WTC11 (cell line): ENCODE measurements around the gene NEDD4L. TPM values are rescaled to one million over a fixed set of nuclear protein-coding genes. Genes with fewer than 3 reads are reported as not detected.

ENCODE experiments used
- ATAC-seq: fragments of 200-7000 bp; cut with Tn5 transposase; 2 replicates; pipeline ENCODE4 v1.10.0; 2021; ENCODE audit warnings: mild to moderate bottlenecking, moderate library complexity
- CTCF ChIA-PET: fragments of 300-600 bp; sonication (Branson Sonifier 250); formaldehyde crosslinking; loops from one replicate; lab custom pipeline; 2021; ENCODE audit warnings: antibody characterized with exemption; lab: Charles Lee
- POLR2A ChIA-PET: fragments of 350-600 bp; sonication (Branson Sonifier 250); formaldehyde crosslinking; loops from one replicate; lab custom pipeline; 2021; ENCODE audit warnings: antibody characterized with exemption; lab: Charles Lee
- DNase-seq: peaks from one replicate; pipeline ENCODE4 v3.0.0; 2021; ENCODE audit warnings: low spot score
- H3K27ac Mint-ChIP-seq: 2 replicates; pipeline ENCODE4 v1.8.0; 2021; ENCODE audit warnings: mixed read lengths
- H3K27me3 Mint-ChIP-seq: 2 replicates; pipeline ENCODE4 v1.8.0; 2021; ENCODE audit warnings: low read depth, mild to moderate bottlenecking, moderate library complexity, mixed read lengths
- H3K36me3 Mint-ChIP-seq: 2 replicates; pipeline ENCODE4 v1.8.0; 2021; ENCODE audit warnings: mixed read lengths
- H3K4me1 Mint-ChIP-seq: 2 replicates; pipeline ENCODE4 v1.8.0; 2022; ENCODE audit warnings: mixed read lengths
- H3K4me3 Mint-ChIP-seq: 2 replicates; pipeline ENCODE4 v1.8.0; 2021; ENCODE audit warnings: mild to moderate bottlenecking, moderate library complexity, mixed read lengths
- H3K9me3 Mint-ChIP-seq: 2 replicates; pipeline ENCODE4 v1.8.0; 2021; ENCODE audit warnings: mixed read lengths
- CREM ChIP-seq: sonication (generic); formaldehyde crosslinking; IDR thresholded peaks from 2 replicates; pipeline ENCODE4 v1.8.1; 2022; ENCODE audit warnings: mild to moderate bottlenecking, missing genetic modification reagents, moderate library complexity
- GTF2I ChIP-seq: fragments of 250-450 bp; sonication (Bioruptor Pico); conservative IDR thresholded peaks from 2 replicates; pipeline ENCODE4 v1.4.0; 2021; ENCODE audit warnings: mild to moderate bottlenecking
- MYBL2 ChIP-seq: sonication (generic); formaldehyde crosslinking; IDR thresholded peaks from 2 replicates; pipeline ENCODE4 v1.8.1; 2023; ENCODE audit warnings: mild to moderate bottlenecking, moderate library complexity, missing genetic modification reagents
- NFATC4 ChIP-seq: fragments of 250-450 bp; sonication (Bioruptor Pico); IDR thresholded peaks from 2 replicates; pipeline ENCODE4 v1.9.0; 2021; ENCODE audit warnings: mild to moderate bottlenecking
- OVOL2 ChIP-seq: fragments of 250-450 bp; sonication (Bioruptor Pico); IDR thresholded peaks from 2 replicates; pipeline ENCODE4 v1.9.0; 2021; ENCODE audit warnings: mild to moderate bottlenecking, borderline replicate concordance
- TEAD1 ChIP-seq: sonication (generic); formaldehyde crosslinking; IDR thresholded peaks from 2 replicates; pipeline ENCODE4 v1.8.0; 2022; ENCODE audit warnings: mild to moderate bottlenecking, missing genetic modification reagents
- ZBTB21 ChIP-seq: sonication (generic); formaldehyde crosslinking; IDR thresholded peaks from 2 replicates; pipeline ENCODE4 v1.8.1; 2023; ENCODE audit warnings: mild to moderate bottlenecking, missing genetic modification reagents, borderline replicate concordance
- ZNF138 ChIP-seq: sonication (generic); formaldehyde crosslinking; conservative IDR thresholded peaks from 2 replicates; pipeline ENCODE4 v1.8.1; 2022; ENCODE audit warnings: mild to moderate bottlenecking, moderate library complexity, missing genetic modification reagents
- ZNF396 ChIP-seq: fragments of 250-450 bp; sonication (Bioruptor Pico); IDR thresholded peaks from 2 replicates; pipeline ENCODE4 v1.8.0; 2021; ENCODE audit warnings: mild to moderate bottlenecking, moderate library complexity, borderline replicate concordance
- total RNA-seq: library from RNA; stranded (reverse); gene quantifications from 3 replicates; pipeline ENCODE4 v1.2.3, GENCODE V29; 2021
- TF ChIP-seq, protein P1 (sequence below): sonication (generic); formaldehyde crosslinking; IDR thresholded peaks from 2 replicates; pipeline ENCODE4 v1.8.0; 2023; ENCODE audit warnings: missing genetic modification reagents, mild to moderate bottlenecking, borderline replicate concordance
- TF ChIP-seq, protein P2 (sequence below): fragments of 250-450 bp; sonication (Bioruptor Pico); IDR thresholded peaks from 2 replicates; pipeline ENCODE4 v1.9.0; 2021; ENCODE audit warnings: mild to moderate bottlenecking
- TF ChIP-seq, protein P3 (sequence below): fragments of 250-450 bp; sonication (Bioruptor Pico); IDR thresholded peaks from 2 replicates; pipeline ENCODE4 v1.9.0; 2021; ENCODE audit warnings: mild to moderate bottlenecking, borderline replicate concordance
- TF ChIP-seq, protein P4 (sequence below): sonication (generic); formaldehyde crosslinking; IDR thresholded peaks from 2 replicates; pipeline ENCODE4 v1.8.0; 2023; ENCODE audit warnings: mild to moderate bottlenecking, missing genetic modification reagents

The NEDD4L gene
- total RNA-seq, 1 experiment from 2014 or later = 88.0 TPM

DNA sequence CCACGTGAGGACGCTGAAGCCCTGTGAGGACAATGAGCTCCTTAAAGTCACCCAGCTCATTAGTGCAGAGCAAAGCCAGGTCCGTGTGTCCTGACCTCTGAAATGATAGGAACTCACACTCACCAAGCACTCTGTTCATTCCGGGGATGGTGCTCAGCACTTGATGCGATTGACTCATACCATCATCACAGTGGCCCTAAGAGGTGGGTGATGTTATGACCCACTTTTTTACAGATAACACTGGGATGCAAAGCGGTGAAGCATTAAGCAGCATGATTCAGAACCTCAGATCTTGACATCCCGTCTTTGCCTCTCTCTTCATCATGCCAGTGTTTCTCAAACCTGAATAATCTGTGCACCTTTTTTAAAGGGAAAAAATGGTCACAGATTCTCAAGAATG is 350.0 kb downstream of the NEDD4L start:
- ATAC-seq = no peak
- DNase-seq = no peak
- ChIA-PET CTCF (interaction anchor here (2.4 kb wide), 2 partner anchors 103 to 370 kb away, joined by 10 to 11 read pairs; no protein-coding TSS in a partner anchor), POLR2A (no interaction called here)
- peaks cover 14% of the 10 kb centered on the region for H3K4me1 Mint-ChIP-seq
- no peak overlapping the region for H3K4me3 Mint-ChIP-seq
- H3K27ac Mint-ChIP-seq = no peak overlapping the region
- H3K27me3 Mint-ChIP-seq = no peaks in the 10 kb centered on the region
- TF ChIP-seq, protein P1, sequence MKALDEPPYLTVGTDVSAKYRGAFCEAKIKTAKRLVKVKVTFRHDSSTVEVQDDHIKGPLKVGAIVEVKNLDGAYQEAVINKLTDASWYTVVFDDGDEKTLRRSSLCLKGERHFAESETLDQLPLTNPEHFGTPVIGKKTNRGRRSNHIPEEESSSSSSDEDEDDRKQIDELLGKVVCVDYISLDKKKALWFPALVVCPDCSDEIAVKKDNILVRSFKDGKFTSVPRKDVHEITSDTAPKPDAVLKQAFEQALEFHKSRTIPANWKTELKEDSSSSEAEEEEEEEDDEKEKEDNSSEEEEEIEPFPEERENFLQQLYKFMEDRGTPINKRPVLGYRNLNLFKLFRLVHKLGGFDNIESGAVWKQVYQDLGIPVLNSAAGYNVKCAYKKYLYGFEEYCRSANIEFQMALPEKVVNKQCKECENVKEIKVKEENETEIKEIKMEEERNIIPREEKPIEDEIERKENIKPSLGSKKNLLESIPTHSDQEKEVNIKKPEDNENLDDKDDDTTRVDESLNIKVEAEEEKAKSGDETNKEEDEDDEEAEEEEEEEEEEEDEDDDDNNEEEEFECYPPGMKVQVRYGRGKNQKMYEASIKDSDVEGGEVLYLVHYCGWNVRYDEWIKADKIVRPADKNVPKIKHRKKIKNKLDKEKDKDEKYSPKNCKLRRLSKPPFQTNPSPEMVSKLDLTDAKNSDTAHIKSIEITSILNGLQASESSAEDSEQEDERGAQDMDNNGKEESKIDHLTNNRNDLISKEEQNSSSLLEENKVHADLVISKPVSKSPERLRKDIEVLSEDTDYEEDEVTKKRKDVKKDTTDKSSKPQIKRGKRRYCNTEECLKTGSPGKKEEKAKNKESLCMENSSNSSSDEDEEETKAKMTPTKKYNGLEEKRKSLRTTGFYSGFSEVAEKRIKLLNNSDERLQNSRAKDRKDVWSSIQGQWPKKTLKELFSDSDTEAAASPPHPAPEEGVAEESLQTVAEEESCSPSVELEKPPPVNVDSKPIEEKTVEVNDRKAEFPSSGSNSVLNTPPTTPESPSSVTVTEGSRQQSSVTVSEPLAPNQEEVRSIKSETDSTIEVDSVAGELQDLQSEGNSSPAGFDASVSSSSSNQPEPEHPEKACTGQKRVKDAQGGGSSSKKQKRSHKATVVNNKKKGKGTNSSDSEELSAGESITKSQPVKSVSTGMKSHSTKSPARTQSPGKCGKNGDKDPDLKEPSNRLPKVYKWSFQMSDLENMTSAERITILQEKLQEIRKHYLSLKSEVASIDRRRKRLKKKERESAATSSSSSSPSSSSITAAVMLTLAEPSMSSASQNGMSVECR = no peak
- no peak for TF ChIP-seq MYBL2 (CRISPR knock-in tag)
- TF ChIP-seq ZNF138 (CRISPR knock-in tag) = no peak
- H3K36me3 Mint-ChIP-seq = peaks cover 49% of the 10 kb centered on the region
- no peaks in the 10 kb centered on the region for H3K9me3 Mint-ChIP-seq

DNA sequence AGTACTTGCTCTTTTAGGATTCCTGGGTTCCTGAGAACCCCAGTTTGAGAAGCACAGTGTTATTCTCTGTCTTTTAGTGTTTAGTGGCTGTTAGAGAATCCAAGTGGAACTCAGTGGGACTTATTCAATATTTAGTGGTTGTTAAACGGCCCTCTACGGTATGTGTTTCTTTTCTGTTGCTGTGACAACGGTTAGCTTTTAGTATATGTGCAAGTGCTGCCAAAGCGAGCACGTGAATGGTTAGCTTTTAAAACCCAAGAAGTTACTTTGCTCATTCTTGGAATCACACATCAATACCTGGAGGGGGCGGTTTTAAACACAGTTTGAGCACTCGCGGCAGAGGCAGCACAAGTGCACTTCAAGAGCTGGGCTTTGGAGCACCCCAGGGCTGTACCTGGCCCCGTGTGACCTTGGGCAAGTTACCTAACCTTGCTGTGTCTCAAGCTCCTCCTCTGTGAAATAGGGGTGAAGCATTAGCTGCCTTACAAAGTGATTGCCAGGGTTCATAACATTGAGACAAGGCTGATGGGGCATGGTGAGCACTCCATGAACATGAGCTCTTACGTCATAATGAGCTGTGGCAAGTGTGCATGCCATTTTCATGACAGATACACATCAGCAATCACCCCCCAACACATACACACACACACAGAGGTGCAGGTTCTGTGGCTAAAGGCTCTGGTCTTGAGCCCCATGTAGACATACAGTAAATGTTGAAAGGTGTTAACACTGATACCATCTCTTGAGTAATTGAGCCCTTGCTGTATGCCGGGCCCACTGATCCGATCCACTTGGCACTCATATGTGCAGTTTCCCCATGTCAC is 350.8 kb downstream of the NEDD4L start:
- peaks cover 14% of the 10 kb centered on the region for H3K4me1 Mint-ChIP-seq
- DNase-seq (no peak), ATAC-seq (no peak)
- no peak for TF ChIP-seq TEAD1 (CRISPR knock-in tag)
- TF ChIP-seq GTF2I (CRISPR knock-in tag) = no peak
- no peak for TF ChIP-seq OVOL2 (CRISPR knock-in tag)
- TF ChIP-seq, protein P2, sequence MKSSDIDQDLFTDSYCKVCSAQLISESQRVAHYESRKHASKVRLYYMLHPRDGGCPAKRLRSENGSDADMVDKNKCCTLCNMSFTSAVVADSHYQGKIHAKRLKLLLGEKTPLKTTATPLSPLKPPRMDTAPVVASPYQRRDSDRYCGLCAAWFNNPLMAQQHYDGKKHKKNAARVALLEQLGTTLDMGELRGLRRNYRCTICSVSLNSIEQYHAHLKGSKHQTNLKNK (CRISPR knock-in tag) = no peak
- no peak for TF ChIP-seq NFATC4 (CRISPR knock-in tag)
- TF ChIP-seq, protein P3, sequence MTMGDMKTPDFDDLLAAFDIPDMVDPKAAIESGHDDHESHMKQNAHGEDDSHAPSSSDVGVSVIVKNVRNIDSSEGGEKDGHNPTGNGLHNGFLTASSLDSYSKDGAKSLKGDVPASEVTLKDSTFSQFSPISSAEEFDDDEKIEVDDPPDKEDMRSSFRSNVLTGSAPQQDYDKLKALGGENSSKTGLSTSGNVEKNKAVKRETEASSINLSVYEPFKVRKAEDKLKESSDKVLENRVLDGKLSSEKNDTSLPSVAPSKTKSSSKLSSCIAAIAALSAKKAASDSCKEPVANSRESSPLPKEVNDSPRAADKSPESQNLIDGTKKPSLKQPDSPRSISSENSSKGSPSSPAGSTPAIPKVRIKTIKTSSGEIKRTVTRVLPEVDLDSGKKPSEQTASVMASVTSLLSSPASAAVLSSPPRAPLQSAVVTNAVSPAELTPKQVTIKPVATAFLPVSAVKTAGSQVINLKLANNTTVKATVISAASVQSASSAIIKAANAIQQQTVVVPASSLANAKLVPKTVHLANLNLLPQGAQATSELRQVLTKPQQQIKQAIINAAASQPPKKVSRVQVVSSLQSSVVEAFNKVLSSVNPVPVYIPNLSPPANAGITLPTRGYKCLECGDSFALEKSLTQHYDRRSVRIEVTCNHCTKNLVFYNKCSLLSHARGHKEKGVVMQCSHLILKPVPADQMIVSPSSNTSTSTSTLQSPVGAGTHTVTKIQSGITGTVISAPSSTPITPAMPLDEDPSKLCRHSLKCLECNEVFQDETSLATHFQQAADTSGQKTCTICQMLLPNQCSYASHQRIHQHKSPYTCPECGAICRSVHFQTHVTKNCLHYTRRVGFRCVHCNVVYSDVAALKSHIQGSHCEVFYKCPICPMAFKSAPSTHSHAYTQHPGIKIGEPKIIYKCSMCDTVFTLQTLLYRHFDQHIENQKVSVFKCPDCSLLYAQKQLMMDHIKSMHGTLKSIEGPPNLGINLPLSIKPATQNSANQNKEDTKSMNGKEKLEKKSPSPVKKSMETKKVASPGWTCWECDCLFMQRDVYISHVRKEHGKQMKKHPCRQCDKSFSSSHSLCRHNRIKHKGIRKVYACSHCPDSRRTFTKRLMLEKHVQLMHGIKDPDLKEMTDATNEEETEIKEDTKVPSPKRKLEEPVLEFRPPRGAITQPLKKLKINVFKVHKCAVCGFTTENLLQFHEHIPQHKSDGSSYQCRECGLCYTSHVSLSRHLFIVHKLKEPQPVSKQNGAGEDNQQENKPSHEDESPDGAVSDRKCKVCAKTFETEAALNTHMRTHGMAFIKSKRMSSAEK (CRISPR knock-in tag) = no peak
- no peak for TF ChIP-seq ZBTB21
- TF ChIP-seq, protein P4, sequence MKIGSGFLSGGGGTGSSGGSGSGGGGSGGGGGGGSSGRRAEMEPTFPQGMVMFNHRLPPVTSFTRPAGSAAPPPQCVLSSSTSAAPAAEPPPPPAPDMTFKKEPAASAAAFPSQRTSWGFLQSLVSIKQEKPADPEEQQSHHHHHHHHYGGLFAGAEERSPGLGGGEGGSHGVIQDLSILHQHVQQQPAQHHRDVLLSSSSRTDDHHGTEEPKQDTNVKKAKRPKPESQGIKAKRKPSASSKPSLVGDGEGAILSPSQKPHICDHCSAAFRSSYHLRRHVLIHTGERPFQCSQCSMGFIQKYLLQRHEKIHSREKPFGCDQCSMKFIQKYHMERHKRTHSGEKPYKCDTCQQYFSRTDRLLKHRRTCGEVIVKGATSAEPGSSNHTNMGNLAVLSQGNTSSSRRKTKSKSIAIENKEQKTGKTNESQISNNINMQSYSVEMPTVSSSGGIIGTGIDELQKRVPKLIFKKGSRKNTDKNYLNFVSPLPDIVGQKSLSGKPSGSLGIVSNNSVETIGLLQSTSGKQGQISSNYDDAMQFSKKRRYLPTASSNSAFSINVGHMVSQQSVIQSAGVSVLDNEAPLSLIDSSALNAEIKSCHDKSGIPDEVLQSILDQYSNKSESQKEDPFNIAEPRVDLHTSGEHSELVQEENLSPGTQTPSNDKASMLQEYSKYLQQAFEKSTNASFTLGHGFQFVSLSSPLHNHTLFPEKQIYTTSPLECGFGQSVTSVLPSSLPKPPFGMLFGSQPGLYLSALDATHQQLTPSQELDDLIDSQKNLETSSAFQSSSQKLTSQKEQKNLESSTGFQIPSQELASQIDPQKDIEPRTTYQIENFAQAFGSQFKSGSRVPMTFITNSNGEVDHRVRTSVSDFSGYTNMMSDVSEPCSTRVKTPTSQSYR (CRISPR knock-in tag) = no peak
- no peak for TF ChIP-seq ZNF138 (CRISPR knock-in tag)
- TF ChIP-seq CREM (CRISPR knock-in tag) = no peak
- TF ChIP-seq ZNF396 (CRISPR knock-in tag) = no peak
- peaks cover 44% of the 10 kb centered on the region for H3K36me3 Mint-ChIP-seq
- peak overlapping the region; percentile 35; the same call in 1 of the 2 replicates for H3K27ac Mint-ChIP-seq
- no peaks in the 10 kb centered on the region for H3K9me3 Mint-ChIP-seq
- H3K4me3 Mint-ChIP-seq = no peak overlapping the region
- CTCF ChIA-PET = interaction anchor here (1.8 kb wide), 1 partner anchor 13 kb away, joined by 6 read pairs; no protein-coding TSS in a partner anchor
- H3K27me3 Mint-ChIP-seq = no peaks in the 10 kb centered on the region
- POLR2A ChIA-PET = no interaction called here
